Stromal cell of bone marrow (primary cell): ENCODE measurements around the gene TBL2.
"Not testable (repeated sequence)": the region's sequence is repeated elsewhere in the genome, so short reads cannot be mapped to it uniquely, and the experiment has no call there.

ENCODE experiments used
- DNase-seq: peaks from one replicate; pipeline ENCODE4 v3.0.0-alpha.2; 2012; ENCODE audit warnings: low read depth

The TBL2 gene

GRCh38 chr7:73606801-73607691 is 28.7 kb upstream of the TBL2 start:
- DNase-seq: no peak

- DNase-seq: no peak
Measured at GRCh38 chr7:73605601-73606220, 27.3 kb upstream of the TBL2 start.

GRCh38 chr7:73602721-73603651 is 24.6 kb upstream of the TBL2 start:
- no peak for DNase-seq

- no peak for DNase-seq
Measured at GRCh38 chr7:73599916-73600315, 21.5 kb upstream of the TBL2 start.

GRCh38 chr7:73599151-73599882 is 20.9 kb upstream of the TBL2 start:
- DNase-seq: no peak

- no peak for DNase-seq
Measured at GRCh38 chr7:73597978-73598782, 19.8 kb upstream of the TBL2 start.

- no peak for DNase-seq
Measured at GRCh38 chr7:73596191-73597065, 18.0 kb upstream of the TBL2 start.

- no peak for DNase-seq
Measured at GRCh38 chr7:73595358-73595757, 17.0 kb upstream of the TBL2 start.

- DNase-seq: no peak
Measured at GRCh38 chr7:73593207-73594045, 15.0 kb upstream of the TBL2 start.

- DNase-seq: no peak
Measured at GRCh38 chr7:73586911-73587310, 8.5 kb upstream of the TBL2 start.

- no peak for DNase-seq
Measured at GRCh38 chr7:73585196-73585595, 6.8 kb upstream of the TBL2 start.

- no peak for DNase-seq
Measured at GRCh38 chr7:73582664-73583202, 4.4 kb upstream of the TBL2 start.

- not testable (repeated sequence) for DNase-seq
Measured at GRCh38 chr7:73581006-73581405, 2.6 kb upstream of the TBL2 start.

- no peak for DNase-seq
Measured at GRCh38 chr7:73577627-73578341, 595 bp downstream of the TBL2 start.

- no peak for DNase-seq
Measured at GRCh38 chr7:73573791-73574190, 4.6 kb downstream of the TBL2 start.

- no peak for DNase-seq
Measured at GRCh38 chr7:73573276-73573675, 5.1 kb downstream of the TBL2 start.

GRCh38 chr7:73572767-73573186 is 5.6 kb downstream of the TBL2 start:
- no peak for DNase-seq

- no peak for DNase-seq
Measured at GRCh38 chr7:73570977-73571376, 7.4 kb downstream of the TBL2 start.
